Smooth muscle cell (in vitro differentiated cells): Measurements from ENCODE around the gene DGCR8. TPM values are rescaled to one million over a fixed set of nuclear protein-coding genes. Genes with fewer than 3 reads are reported as not detected.

Experiments used
- DNase-seq: peaks from one replicate; lab custom pipeline; 2025; ENCODE audit not compliant: unreplicated experiment; lab: John Stamatoyannopoulos, UW
- H2AFZ ChIP-seq: fragments of 200-600 bp; sonication (generic); 2 replicates; pipeline ENCODE4 v1.6.0; 2016; ENCODE audit warnings: antibody characterized with exemption, low read depth, mild to moderate bottlenecking
- H3F3A ChIP-seq: fragments of 200-600 bp; sonication (generic); 2 replicates; pipeline ENCODE4 v1.6.0; 2017; ENCODE audit warnings: antibody characterized with exemption, low read depth
- H3K27ac ChIP-seq: fragments of 200-600 bp; sonication (generic); 2 replicates; pipeline ENCODE4 v1.5.1; 2016; ENCODE audit warnings: low read depth, mild to moderate bottlenecking
- H3K27me3 ChIP-seq: fragments of 200-600 bp; sonication (generic); 2 replicates; pipeline ENCODE4 v1.6.1; 2016; ENCODE audit warnings: low read depth, mild to moderate bottlenecking
- H3K36me3 ChIP-seq: fragments of 200-600 bp; sonication (generic); 2 replicates; pipeline ENCODE4 v1.5.1; 2016; ENCODE audit warnings: low read depth
- H3K4me1 ChIP-seq: fragments of 200-600 bp; sonication (generic); 2 replicates; pipeline ENCODE4 v1.5.1; 2016; ENCODE audit warnings: low read depth
- H3K4me2 ChIP-seq: fragments of 200-600 bp; sonication (generic); 2 replicates; pipeline ENCODE4 v1.6.0; 2016; ENCODE audit warnings: mild to moderate bottlenecking
- H3K4me3 ChIP-seq: fragments of 200-600 bp; sonication (generic); 2 replicates; pipeline ENCODE4 v1.5.1; 2016; ENCODE audit warnings: mild to moderate bottlenecking
- H3K79me2 ChIP-seq: fragments of 200-600 bp; sonication (generic); 2 replicates; pipeline ENCODE4 v1.6.0; 2016; ENCODE audit warnings: low read depth, mild to moderate bottlenecking
- H3K9ac ChIP-seq: fragments of 200-600 bp; sonication (generic); 2 replicates; pipeline ENCODE4 v1.6.0; 2016; ENCODE audit warnings: low read depth
- H3K9me3 ChIP-seq: fragments of 200-600 bp; sonication (generic); replicated peaks from 2 replicates; pipeline ENCODE4 v1.5.1; 2016; ENCODE audit warnings: low read depth
- H4K20me1 ChIP-seq: fragments of 200-600 bp; sonication (generic); 2 replicates; pipeline ENCODE4 v1.6.0; 2016; ENCODE audit warnings: low read depth
- CTCF ChIP-seq: fragments of 200-600 bp; sonication (generic); IDR thresholded peaks from 2 replicates; pipeline ENCODE4 v1.5.1; 2017; ENCODE audit warnings: borderline replicate concordance, mild to moderate bottlenecking, antibody characterized with exemption; ENCODE audit not compliant: insufficient read depth, poor library complexity, severe bottlenecking
- WGBS: methylation state at CpG from one replicate; pipeline ENCODE4 v1.1.7; 2016; ENCODE audit warnings: low lambda C conversion rate; 5-methylcytosine and 5-hydroxymethylcytosine counted together
- polyA plus RNA-seq: library from polyadenylated mRNA; unstranded; fragments of >200 nt; fragmentation: Nextera tagmentation; extraction: Ambion mirVana; gene quantifications from 2 replicates; pipeline ENCODE4 v1.2.1, GENCODE V29; 2016
- total RNA-seq: library from RNA; depleted of rRNA; stranded (reverse); fragments of >200 nt; gene quantifications from 2 replicates; pipeline ENCODE4 v1.2.3, GENCODE V29; 2014

DGCR8 gene
- total and polyA plus RNA-seq, 2 experiments from 2014 or later: 6.5 to 9.7 TPM

- WGBS: 96% methylated on average over 16 of the region's 16 CpGs
- DNase-seq: no peak
- Histone ChIP-seq H3K27ac (no peak overlapping the region), H3K79me2 (no peaks in the 10 kb centered on the region), H3F3A (no peaks in the 10 kb centered on the region), H3K4me3 (no peak overlapping the region), H4K20me1 (peaks cover 8% of the 10 kb centered on the region), H3K36me3 (no peaks in the 10 kb centered on the region), H3K9ac (no peak overlapping the region), H3K9me3 (no peaks in the 10 kb centered on the region), H3K4me1 (no peaks in the 10 kb centered on the region), H3K27me3 (no peaks in the 10 kb centered on the region), H3K4me2 (no peak overlapping the region), H2AFZ (no peak overlapping the region)
- TF ChIP-seq CTCF: no peak
Measured at GRCh38 chr22:20056696-20057386, 23.2 kb upstream of the DGCR8 start.

GRCh38 chr22:20057596-20058268, 22.3 kb upstream of the DGCR8 start:
- no peak for DNase-seq
- TF ChIP-seq CTCF: no peak
- H3K4me1 ChIP-seq: no peaks in the 10 kb centered on the region
- no peak overlapping the region for H3K9ac ChIP-seq
- H3K27me3 ChIP-seq: no peaks in the 10 kb centered on the region
- H3K36me3 ChIP-seq: no peaks in the 10 kb centered on the region
- H3K4me2 ChIP-seq: no peak overlapping the region
- no peak overlapping the region for H3K27ac ChIP-seq
- no peak overlapping the region for H2AFZ ChIP-seq
- H3K4me3 ChIP-seq: no peak overlapping the region
- no peaks in the 10 kb centered on the region for H3K9me3 ChIP-seq
- 96% methylated on average over 13 of the region's 13 CpGs for WGBS
- H3K79me2 ChIP-seq: no peaks in the 10 kb centered on the region
- no peaks in the 10 kb centered on the region for H3F3A ChIP-seq
- H4K20me1 ChIP-seq: peaks cover 8% of the 10 kb centered on the region

GRCh38 chr22:20058989-20059770, 20.9 kb upstream of the DGCR8 start:
- no peak overlapping the region for H3K4me2 ChIP-seq
- H2AFZ ChIP-seq: no peak overlapping the region
- H3K4me3 ChIP-seq: no peak overlapping the region
- WGBS: 70% methylated on average over 10 of the region's 10 CpGs
- no peaks in the 10 kb centered on the region for H3F3A ChIP-seq
- no peaks in the 10 kb centered on the region for H3K36me3 ChIP-seq
- H3K79me2 ChIP-seq: no peaks in the 10 kb centered on the region
- no peak for DNase-seq
- H4K20me1 ChIP-seq: peaks cover 8% of the 10 kb centered on the region
- no peaks in the 10 kb centered on the region for H3K4me1 ChIP-seq
- no peaks in the 10 kb centered on the region for H3K9me3 ChIP-seq
- H3K27me3 ChIP-seq: no peaks in the 10 kb centered on the region
- no peak overlapping the region for H3K27ac ChIP-seq
- no peak overlapping the region for H3K9ac ChIP-seq
- no peak for TF ChIP-seq CTCF
